MM.1S (cell line): ENCODE results near the gene SLC18B1.

Experiments
- DNase-seq: peaks from one replicate; pipeline ENCODE4 v3.0.0-alpha.2; 2015
- H2AFZ ChIP-seq: fragments of 300-600 bp; sonication (generic); 2 replicates; pipeline ENCODE4 v1.6.0; 2016; ENCODE audit warnings: antibody characterized with exemption, low read length
- H3F3A ChIP-seq: fragments of 300-600 bp; sonication (generic); 2 replicates; pipeline ENCODE4 v1.6.1; 2016; ENCODE audit warnings: mild to moderate bottlenecking, antibody characterized with exemption, low read length, moderate library complexity, mixed read lengths; ENCODE audit not compliant: insufficient read depth
- H3K27ac ChIP-seq: fragments of 300-600 bp; sonication (generic); 2 replicates; pipeline ENCODE4 v1.5.1; 2016; ENCODE audit warnings: mild to moderate bottlenecking, low read length
- H3K27me3 ChIP-seq: fragments of 300-600 bp; sonication (generic); replicated peaks from 2 replicates; pipeline ENCODE4 v1.6.0; 2016; ENCODE audit warnings: low read length; ENCODE audit not compliant: insufficient read depth
- H3K36me3 ChIP-seq: fragments of 300-600 bp; sonication (generic); replicated peaks from 2 replicates; pipeline ENCODE4 v1.6.1; 2016; ENCODE audit warnings: mild to moderate bottlenecking, low read length, mixed read lengths; ENCODE audit not compliant: insufficient read depth
- H3K4me1 ChIP-seq: fragments of 300-600 bp; sonication (generic); 2 replicates; pipeline ENCODE4 v1.6.1; 2016; ENCODE audit warnings: low read length, mixed read lengths
- H3K4me2 ChIP-seq: fragments of 300-600 bp; sonication (generic); 2 replicates; pipeline ENCODE4 v1.6.0; 2016; ENCODE audit warnings: low read depth, low read length
- H3K4me3 ChIP-seq: fragments of 300-600 bp; sonication (generic); 2 replicates; pipeline ENCODE4 v1.5.1; 2016; ENCODE audit warnings: low read length, mixed read lengths
- H3K79me2 ChIP-seq: fragments of 300-600 bp; sonication (generic); 2 replicates; pipeline ENCODE4 v1.6.1; 2016; ENCODE audit warnings: mixed run types, low read length, mixed read lengths
- H3K9ac ChIP-seq: fragments of 300-600 bp; sonication (generic); 2 replicates; pipeline ENCODE4 v1.6.1; 2016; ENCODE audit warnings: low read length, mixed read lengths
- H3K9me2 ChIP-seq: fragments of 300-600 bp; sonication (generic); replicated peaks from 2 replicates; pipeline ENCODE4 v1.6.1; 2016; ENCODE audit warnings: mild to moderate bottlenecking, low read length, mixed read lengths; ENCODE audit not compliant: insufficient read depth
- H3K9me3 ChIP-seq: fragments of 300-600 bp; sonication (generic); replicated peaks from 2 replicates; pipeline ENCODE4 v1.6.1; 2016; ENCODE audit warnings: mild to moderate bottlenecking, low read length, mixed read lengths; ENCODE audit not compliant: insufficient read depth
- H4K20me1 ChIP-seq: fragments of 300-600 bp; sonication (generic); 2 replicates; pipeline ENCODE4 v1.6.1; 2016; ENCODE audit warnings: mild to moderate bottlenecking, low read length, moderate library complexity, mixed read lengths; ENCODE audit not compliant: insufficient read depth
- EZH2 ChIP-seq: fragments of 300-600 bp; sonication (generic); optimal IDR thresholded peaks from 2 replicates; pipeline ENCODE3; 2017; ENCODE audit warnings: low read depth, mild to moderate bottlenecking, antibody characterized with exemption, low read length, mixed read lengths
- EZH2phosphoT487 ChIP-seq: fragments of 300-600 bp; sonication (generic); IDR thresholded peaks from 2 replicates; pipeline ENCODE4 v1.6.1; 2018; ENCODE audit warnings: antibody characterized with exemption, low read length
- TF ChIP-seq, protein P1 (sequence below): fragments of 300-600 bp; sonication (generic); IDR thresholded peaks from 2 replicates; pipeline ENCODE4 v1.5.1; 2016; ENCODE audit warnings: antibody characterized with exemption, low read length, mixed read lengths

The SLC18B1 gene

DNA sequence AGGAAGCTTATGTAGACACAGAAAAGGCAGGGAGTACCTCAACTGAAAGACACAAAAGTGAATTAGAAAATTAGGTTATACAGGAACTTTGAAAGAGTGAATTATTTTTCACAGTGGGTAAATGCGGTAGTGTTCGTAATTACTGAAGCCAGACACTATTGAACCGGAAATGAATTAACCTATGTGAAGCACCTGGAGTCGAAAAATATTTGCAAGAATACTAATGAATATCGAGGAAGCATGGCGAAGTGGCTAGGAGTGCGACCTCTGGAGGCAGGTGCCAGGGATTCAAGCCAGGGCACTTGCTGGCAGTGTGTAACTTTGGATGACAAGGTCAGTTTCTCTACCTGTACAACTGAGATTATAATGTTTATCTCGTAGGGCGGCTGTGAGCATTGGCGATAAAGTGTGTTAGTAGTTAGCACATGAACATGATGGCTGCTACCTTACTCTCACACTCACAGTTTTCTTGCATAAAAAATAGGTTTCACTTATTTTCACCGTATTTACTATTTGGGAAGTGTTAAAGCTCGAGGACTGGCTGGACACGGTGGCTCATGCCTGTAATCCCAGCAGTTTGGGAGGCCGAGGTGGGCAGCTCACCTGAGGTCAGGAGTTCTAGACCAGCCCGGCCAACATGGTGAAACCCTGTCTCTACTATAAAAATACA lies 567 bp upstream of the SLC18B1 start:
- Histone ChIP-seq H3K79me2 (no peaks in the 10 kb centered on the region), H3K9ac (peak overlapping the region; percentile 59; the same call in 1 of the 2 replicates), H3K27me3 (no peaks in the 10 kb centered on the region), H3K4me2 (no peak overlapping the region; the same call in 1 of the 2 replicates), H2AFZ (no peak overlapping the region; the same call in 1 of the 2 replicates), H4K20me1 (no peaks in the 10 kb centered on the region), H3K4me1 (no peaks in the 10 kb centered on the region), H3K9me2 (no peaks in the 10 kb centered on the region), H3K36me3 (no peaks in the 10 kb centered on the region), H3K4me3 (peak overlapping the region; percentile 88), H3K27ac (peak overlapping the region; percentile 33; the same call in 1 of the 2 replicates), H3F3A (peaks cover 7% of the 10 kb centered on the region), H3K9me3 (no peaks in the 10 kb centered on the region)
- DNase-seq, result peak; percentile 84
- TF ChIP-seq EZH2phosphoT487 (no peak), EZH2 (no peak)
- TF ChIP-seq, protein P1, sequence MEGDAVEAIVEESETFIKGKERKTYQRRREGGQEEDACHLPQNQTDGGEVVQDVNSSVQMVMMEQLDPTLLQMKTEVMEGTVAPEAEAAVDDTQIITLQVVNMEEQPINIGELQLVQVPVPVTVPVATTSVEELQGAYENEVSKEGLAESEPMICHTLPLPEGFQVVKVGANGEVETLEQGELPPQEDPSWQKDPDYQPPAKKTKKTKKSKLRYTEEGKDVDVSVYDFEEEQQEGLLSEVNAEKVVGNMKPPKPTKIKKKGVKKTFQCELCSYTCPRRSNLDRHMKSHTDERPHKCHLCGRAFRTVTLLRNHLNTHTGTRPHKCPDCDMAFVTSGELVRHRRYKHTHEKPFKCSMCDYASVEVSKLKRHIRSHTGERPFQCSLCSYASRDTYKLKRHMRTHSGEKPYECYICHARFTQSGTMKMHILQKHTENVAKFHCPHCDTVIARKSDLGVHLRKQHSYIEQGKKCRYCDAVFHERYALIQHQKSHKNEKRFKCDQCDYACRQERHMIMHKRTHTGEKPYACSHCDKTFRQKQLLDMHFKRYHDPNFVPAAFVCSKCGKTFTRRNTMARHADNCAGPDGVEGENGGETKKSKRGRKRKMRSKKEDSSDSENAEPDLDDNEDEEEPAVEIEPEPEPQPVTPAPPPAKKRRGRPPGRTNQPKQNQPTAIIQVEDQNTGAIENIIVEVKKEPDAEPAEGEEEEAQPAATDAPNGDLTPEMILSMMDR, result peak; percentile 92

DNA sequence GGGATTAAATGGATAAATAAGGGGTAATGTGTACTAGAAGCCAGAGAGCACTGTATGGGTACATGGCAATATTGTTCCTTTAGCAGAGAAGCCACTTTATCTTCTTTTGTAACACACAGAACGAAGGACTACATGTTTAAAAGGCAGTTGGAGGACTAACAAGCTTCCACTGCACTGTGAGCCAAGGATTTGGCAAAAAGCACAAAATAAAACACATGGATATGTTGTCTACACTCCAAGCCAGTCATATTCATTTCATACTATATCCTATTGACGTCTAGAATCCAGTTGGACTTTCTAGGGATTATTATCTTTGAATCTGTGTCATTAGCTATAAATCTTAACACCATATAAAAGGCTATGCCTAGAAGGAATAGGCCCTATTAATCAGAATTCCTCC lies 3.0 kb downstream of the SLC18B1 start:
- H3K4me2 ChIP-seq, result no peak overlapping the region

DNA sequence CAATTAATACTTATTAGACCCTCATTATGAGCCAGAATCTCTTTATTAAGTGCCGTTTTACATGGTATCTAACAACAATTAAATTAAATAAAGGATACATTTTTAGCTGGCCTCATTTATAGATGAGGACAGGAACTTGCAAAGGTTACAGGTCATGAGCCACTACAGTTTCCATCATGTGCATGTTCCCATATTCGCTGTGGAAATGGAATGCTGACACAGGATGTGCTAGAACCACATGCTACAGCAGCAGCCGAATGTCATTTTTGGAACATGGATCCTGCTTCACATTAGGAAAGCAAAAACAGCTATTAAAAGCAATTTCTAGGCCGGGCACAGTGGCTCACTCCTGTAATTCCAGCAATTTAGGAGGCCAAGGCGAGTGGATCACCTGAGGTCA lies 5.9 kb downstream of the SLC18B1 start:
- Histone ChIP-seq H3K9me3 (no peaks in the 10 kb centered on the region), H3K79me2 (no peaks in the 10 kb centered on the region), H3K9me2 (no peaks in the 10 kb centered on the region), H3K9ac (no peak overlapping the region), H3K27me3 (no peaks in the 10 kb centered on the region), H4K20me1 (no peaks in the 10 kb centered on the region), H3K4me2 (no peak overlapping the region), H3F3A (no peaks in the 10 kb centered on the region), H3K36me3 (no peaks in the 10 kb centered on the region), H3K27ac (no peak overlapping the region), H3K4me1 (no peaks in the 10 kb centered on the region), H3K4me3 (no peak overlapping the region), H2AFZ (no peak overlapping the region)
- DNase-seq, result no peak
- TF ChIP-seq EZH2, result no peak
- TF ChIP-seq EZH2phosphoT487, result no peak
- TF ChIP-seq, protein P1, result no peak

More for the DNA sequence above, 3.0 kb downstream of the SLC18B1 start:
- no peaks in the 10 kb centered on the region for H3K9me2 ChIP-seq
- no peak overlapping the region for H3K9ac ChIP-seq
- H3F3A ChIP-seq, result peaks cover 7% of the 10 kb centered on the region
- DNase-seq, result no peak
- no peak overlapping the region for H2AFZ ChIP-seq
- H3K27ac ChIP-seq, result no peak overlapping the region
- no peaks in the 10 kb centered on the region for H3K79me2 ChIP-seq
- no peaks in the 10 kb centered on the region for H4K20me1 ChIP-seq
- no peak for TF ChIP-seq EZH2
- H3K4me3 ChIP-seq, result no peak overlapping the region
- H3K4me1 ChIP-seq, result no peaks in the 10 kb centered on the region
- no peaks in the 10 kb centered on the region for H3K9me3 ChIP-seq
- no peaks in the 10 kb centered on the region for H3K36me3 ChIP-seq
- H3K27me3 ChIP-seq, result no peaks in the 10 kb centered on the region

DNA sequence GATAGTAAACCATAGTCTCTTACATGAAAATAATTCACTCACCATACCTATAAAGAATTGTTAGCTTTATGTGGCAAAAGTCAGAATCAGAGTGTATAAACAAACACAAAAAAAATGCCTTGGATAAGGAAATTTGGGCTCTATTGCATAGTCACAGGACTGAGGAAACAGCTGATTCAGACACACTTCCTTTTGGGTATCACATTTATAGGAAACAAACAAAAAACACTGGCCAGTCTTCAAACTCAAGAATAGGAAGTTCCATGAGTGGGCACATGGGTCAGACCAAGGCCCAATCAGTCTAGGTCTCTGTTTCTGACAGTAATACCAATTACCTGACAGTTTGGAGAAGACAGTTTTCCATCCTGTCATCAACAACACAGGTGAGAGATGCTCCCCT lies 8.0 kb downstream of the SLC18B1 start:
- no peaks in the 10 kb centered on the region for H3K79me2 ChIP-seq
- H3K4me3 ChIP-seq, result no peak overlapping the region
- no peak overlapping the region for H3K4me2 ChIP-seq
- no peaks in the 10 kb centered on the region for H4K20me1 ChIP-seq
- H3K4me1 ChIP-seq, result no peaks in the 10 kb centered on the region
- H3K36me3 ChIP-seq, result no peaks in the 10 kb centered on the region
- TF ChIP-seq, protein P1, result no peak
- TF ChIP-seq EZH2 (no peak), EZH2phosphoT487 (no peak)
- H3F3A ChIP-seq, result no peaks in the 10 kb centered on the region
- no peak overlapping the region for H2AFZ ChIP-seq
- no peaks in the 10 kb centered on the region for H3K9me3 ChIP-seq
- H3K27ac ChIP-seq, result no peak overlapping the region
- H3K9ac ChIP-seq, result no peak overlapping the region
- H3K27me3 ChIP-seq, result no peaks in the 10 kb centered on the region
- no peaks in the 10 kb centered on the region for H3K9me2 ChIP-seq
- no peak for DNase-seq
